Raji (cell line): ENCODE data around the gene VPREB3.

Experiments used
- POLR2A ChIP-seq: IDR thresholded peaks from 2 replicates; pipeline ENCODE4 v1.6.1; 2011; ENCODE audit warnings: low read depth, low read length, control low read depth; ENCODE audit not compliant: insufficient read depth

The VPREB3 gene

GRCh38 chr22:23742505-23743264 is 11.5 kb downstream of the VPREB3 start:
- TF ChIP-seq POLR2A: no peak

GRCh38 chr22:23737696-23738095 is 16.5 kb downstream of the VPREB3 start:
- no peak for TF ChIP-seq POLR2A

GRCh38 chr22:23722724-23723123 is 31.5 kb downstream of the VPREB3 start:
- no peak for TF ChIP-seq POLR2A

GRCh38 chr22:23722160-23722559 is 32.1 kb downstream of the VPREB3 start:
- no peak for TF ChIP-seq POLR2A

- TF ChIP-seq POLR2A: no peak
These were observed 33.4 kb downstream of the VPREB3 start for GRCh38 chr22:23720855-23721254.

GRCh38 chr22:23718371-23719165 is 35.7 kb downstream of the VPREB3 start:
- TF ChIP-seq POLR2A: no peak

- peak; percentile 93 for TF ChIP-seq POLR2A
These were observed 37.1 kb downstream of the VPREB3 start for GRCh38 chr22:23716811-23717801.

- no peak for TF ChIP-seq POLR2A
These were observed 38.3 kb downstream of the VPREB3 start for GRCh38 chr22:23715806-23716375.

GRCh38 chr22:23714596-23715578 is 39.3 kb downstream of the VPREB3 start:
- TF ChIP-seq POLR2A: no peak

GRCh38 chr22:23713696-23714595 is 40.3 kb downstream of the VPREB3 start:
- TF ChIP-seq POLR2A: no peak

GRCh38 chr22:23712256-23712655 is 42.0 kb downstream of the VPREB3 start:
- TF ChIP-seq POLR2A: no peak

- TF ChIP-seq POLR2A: no peak
These were observed 45.1 kb downstream of the VPREB3 start for GRCh38 chr22:23709107-23709506.

GRCh38 chr22:23708270-23708669 is 46.0 kb downstream of the VPREB3 start:
- no peak for TF ChIP-seq POLR2A
